Activated CD8-positive, alpha-beta memory T cell treated with anti-CD3 and anti-CD28 coated beads, Interleukin-2, amount 10 ng/mL, durations not matched to agents 7 days and 5 days (primary cell): ENCODE data around the gene CDX2. TPM values are rescaled to one million over a fixed set of nuclear protein-coding genes. Genes with fewer than 3 reads are reported as not detected.
"Not testable (repeated sequence)": the region's sequence is repeated elsewhere in the genome, so short reads cannot be mapped to it uniquely, and the experiment has no call there.

ENCODE experiments used
- ATAC-seq: fragments of 150-1000 bp; cut with Tn5 transposase; one replicate; pipeline ENCODE4 v1.10.0; 2021; ENCODE audit warnings: moderate library complexity
- CTCF ChIA-PET: fragments of 350-600 bp; sonication (Branson Sonifier 250); formaldehyde crosslinking; loops from one replicate; lab custom pipeline; 2021; ENCODE audit warnings: antibody characterized with exemption; lab: Charles Lee
- DNase-seq: peaks from one replicate; pipeline ENCODE4 v3.0.0-alpha.2; 2020
- H3K27ac Mint-ChIP-seq: one replicate; pipeline ENCODE4 v1.8.0; 2021; ENCODE audit warnings: mild to moderate bottlenecking, mixed read lengths
- H3K27me3 Mint-ChIP-seq: one replicate; pipeline ENCODE4 v1.8.0; 2021; ENCODE audit warnings: mixed read lengths
- H3K36me3 Mint-ChIP-seq: one replicate; pipeline ENCODE4 v1.8.0; 2021; ENCODE audit warnings: mild to moderate bottlenecking, mixed read lengths
- H3K4me1 Mint-ChIP-seq: one replicate; pipeline ENCODE4 v1.8.0; 2021; ENCODE audit warnings: mixed read lengths
- H3K4me3 Mint-ChIP-seq: one replicate; pipeline ENCODE4 v1.8.0; 2021; ENCODE audit warnings: mild to moderate bottlenecking, moderate library complexity, mixed read lengths
- H3K9me3 Mint-ChIP-seq: one replicate; pipeline ENCODE4 v1.8.0; 2022; ENCODE audit warnings: low read depth, mixed read lengths
- total RNA-seq, 2 experiments: library from RNA; stranded (reverse); gene quantifications; one replicate each; pipeline ENCODE4 v1.2.3, GENCODE V29; 2021

CDX2 gene, protein sequence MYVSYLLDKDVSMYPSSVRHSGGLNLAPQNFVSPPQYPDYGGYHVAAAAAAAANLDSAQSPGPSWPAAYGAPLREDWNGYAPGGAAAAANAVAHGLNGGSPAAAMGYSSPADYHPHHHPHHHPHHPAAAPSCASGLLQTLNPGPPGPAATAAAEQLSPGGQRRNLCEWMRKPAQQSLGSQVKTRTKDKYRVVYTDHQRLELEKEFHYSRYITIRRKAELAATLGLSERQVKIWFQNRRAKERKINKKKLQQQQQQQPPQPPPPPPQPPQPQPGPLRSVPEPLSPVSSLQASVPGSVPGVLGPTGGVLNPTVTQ
- not detected for total RNA-seq

GRCh38 chr13:27969082-27969865 is at the start of gene CDX2:
TSS of gene CDX2 (minus strand) at chr13:27969315. CDS start at chr13:27969006, 309 bp downstream.
- no peak for ATAC-seq
- CTCF ChIA-PET, result interaction anchor here (0.7 to 5.2 kb wide), 4 partner anchors 9 to 16 kb away, joined by 3 to 22 read pairs (median 4); no protein-coding TSS in a partner anchor

DNA sequence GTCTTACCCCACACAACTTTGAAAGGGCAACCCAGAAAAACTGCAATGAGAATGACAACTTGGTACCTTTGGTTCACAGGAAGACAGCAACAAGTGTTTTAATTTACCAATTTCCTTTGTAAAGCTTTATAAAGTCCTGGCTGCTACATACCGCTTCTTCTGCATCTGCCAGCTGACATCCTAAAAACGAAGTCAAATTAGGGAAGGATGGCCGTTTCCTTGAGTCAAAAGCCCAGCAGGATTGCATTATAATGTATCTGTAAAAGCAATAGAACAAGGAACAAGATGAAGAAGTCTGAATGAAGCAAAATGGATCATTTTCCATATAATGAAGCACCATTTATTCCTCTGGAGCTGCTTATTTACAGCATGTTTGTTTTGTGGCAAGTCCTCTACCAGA is 45.2 kb upstream of the CDX2 start:
- no peak overlapping the region for H3K4me3 Mint-ChIP-seq
- CTCF ChIA-PET, result interaction anchor here (1.0 kb wide), 1 partner anchor 145 kb away, joined by 3 read pairs; no protein-coding TSS in a partner anchor
- peaks cover 2% of the 10 kb centered on the region for H3K4me1 Mint-ChIP-seq
- DNase-seq (no peak), ATAC-seq (no peak)
- peaks cover 30% of the 10 kb centered on the region for H3K27me3 Mint-ChIP-seq
- no peaks in the 10 kb centered on the region for H3K9me3 Mint-ChIP-seq
- H3K36me3 Mint-ChIP-seq, result no peaks in the 10 kb centered on the region
- no peak overlapping the region for H3K27ac Mint-ChIP-seq

More at GRCh38 chr13:27969082-27969865, at the start of gene CDX2:
- Mint-ChIP-seq H3K4me3 (no peak within 1 kb of the TSS), H3K36me3 (no peaks in the 10 kb centered on the region), H3K27me3 (peaks cover 91% of the 10 kb centered on the region), H3K9me3 (no peaks in the 10 kb centered on the region), H3K4me1 (peaks cover 5% of the 10 kb centered on the region), H3K27ac (peak within 1 kb of the TSS; percentile 57)
- DNase-seq, result no peak

GRCh38 chr13:28013482-28013881 is 44.4 kb upstream of the CDX2 start:
- ATAC-seq (no peak), DNase-seq (no peak)
- CTCF ChIA-PET, result interaction anchor here (1.0 kb wide), 1 partner anchor 144 kb away, joined by 3 read pairs; no protein-coding TSS in a partner anchor
- Mint-ChIP-seq H3K27me3 (peaks cover 30% of the 10 kb centered on the region), H3K9me3 (no peaks in the 10 kb centered on the region), H3K27ac (no peak overlapping the region), H3K36me3 (no peaks in the 10 kb centered on the region), H3K4me3 (no peak overlapping the region), H3K4me1 (peaks cover 2% of the 10 kb centered on the region)

DNA sequence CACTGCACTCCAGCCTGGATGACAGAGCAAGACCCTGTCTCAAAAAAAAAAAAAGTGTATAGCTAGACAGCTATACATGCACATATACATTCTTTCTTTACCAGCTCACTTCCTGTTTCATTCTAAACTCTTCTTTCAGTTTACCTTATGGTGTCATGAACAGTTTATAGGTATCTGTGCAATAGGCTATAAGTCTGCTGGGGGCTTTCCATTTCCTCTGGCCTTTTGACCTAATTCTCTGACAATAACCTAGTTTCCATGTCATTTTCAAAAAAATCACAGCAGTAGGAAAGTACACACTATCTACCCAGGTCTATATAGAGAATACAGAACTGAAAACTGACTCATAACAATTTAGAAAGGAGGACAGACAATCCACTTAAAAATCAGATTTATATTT is 43.8 kb upstream of the CDX2 start:
- peaks cover 30% of the 10 kb centered on the region for H3K27me3 Mint-ChIP-seq
- no peaks in the 10 kb centered on the region for H3K36me3 Mint-ChIP-seq
- DNase-seq, result no peak
- H3K4me1 Mint-ChIP-seq, result peaks cover 2% of the 10 kb centered on the region
- CTCF ChIA-PET, result interaction anchor here (1.4 kb wide), 1 partner anchor 187 kb away, joined by 3 read pairs; no protein-coding TSS in a partner anchor
- H3K4me3 Mint-ChIP-seq, result no peak overlapping the region
- no peaks in the 10 kb centered on the region for H3K9me3 Mint-ChIP-seq
- no peak overlapping the region for H3K27ac Mint-ChIP-seq
- ATAC-seq, result no peak

DNA sequence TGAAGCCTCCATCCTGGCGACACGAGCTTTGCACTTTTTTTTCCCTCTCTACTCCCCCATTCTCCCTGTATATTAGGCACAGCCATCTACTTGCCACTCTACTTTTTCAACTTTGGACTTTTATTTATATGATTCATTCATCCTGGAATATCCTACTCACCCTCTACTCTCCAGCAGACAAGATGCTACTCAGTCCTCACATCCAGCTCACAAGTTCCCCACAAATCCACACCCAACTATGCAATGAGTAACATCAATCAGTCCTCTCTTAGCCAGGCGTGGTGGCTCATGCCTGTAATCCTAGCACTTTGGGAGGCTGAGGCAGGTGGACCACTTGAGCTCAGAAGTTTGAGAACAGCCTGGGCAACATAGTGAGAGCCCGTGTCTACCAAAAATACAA is 43.3 kb upstream of the CDX2 start:
- Mint-ChIP-seq H3K9me3 (no peaks in the 10 kb centered on the region), H3K27me3 (peaks cover 30% of the 10 kb centered on the region), H3K4me1 (peaks cover 2% of the 10 kb centered on the region), H3K4me3 (no peak overlapping the region), H3K36me3 (no peaks in the 10 kb centered on the region), H3K27ac (no peak overlapping the region)
- ATAC-seq (no peak), DNase-seq (no peak)
- CTCF ChIA-PET, result interaction anchor here (1.4 kb wide), 1 partner anchor 186 kb away, joined by 3 read pairs; no protein-coding TSS in a partner anchor

- DNase-seq (no peak), ATAC-seq (no peak)
- CTCF ChIA-PET, result no interaction called here
- H3K9me3 Mint-ChIP-seq, result no peaks in the 10 kb centered on the region
- H3K36me3 Mint-ChIP-seq, result no peaks in the 10 kb centered on the region
- H3K27ac Mint-ChIP-seq, result no peak overlapping the region
- H3K27me3 Mint-ChIP-seq, result peaks cover 18% of the 10 kb centered on the region
- peaks cover 2% of the 10 kb centered on the region for H3K4me1 Mint-ChIP-seq
- H3K4me3 Mint-ChIP-seq, result no peak overlapping the region
Measured at GRCh38 chr13:28010046-28010445, 40.9 kb upstream of the CDX2 start.

DNA sequence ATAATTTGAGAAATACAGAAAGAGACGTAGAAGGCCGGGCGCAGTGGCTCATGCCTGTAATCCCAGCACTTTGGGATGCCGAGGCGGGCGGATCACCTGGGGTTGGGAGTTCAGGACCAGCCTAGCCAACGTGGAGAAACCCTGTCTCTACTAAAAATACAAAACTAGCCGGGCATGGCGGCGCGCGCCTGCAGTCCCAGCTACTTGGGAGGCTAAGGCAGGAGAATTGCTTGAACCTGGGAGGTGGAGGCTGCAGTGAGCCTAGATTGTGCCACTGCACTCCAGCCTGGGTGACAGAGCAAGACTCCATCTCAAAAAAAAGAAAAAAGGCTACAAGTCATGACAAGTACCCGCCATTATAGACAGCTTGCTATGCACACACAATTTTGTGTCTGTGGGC is 35.9 kb upstream of the CDX2 start:
- H3K9me3 Mint-ChIP-seq, H3K27me3 Mint-ChIP-seq, DNase-seq, H3K36me3 Mint-ChIP-seq, H3K4me3 Mint-ChIP-seq, CTCF ChIA-PET, H3K27ac Mint-ChIP-seq, ATAC-seq, H3K4me1 Mint-ChIP-seq: not testable (repeated sequence)

DNA sequence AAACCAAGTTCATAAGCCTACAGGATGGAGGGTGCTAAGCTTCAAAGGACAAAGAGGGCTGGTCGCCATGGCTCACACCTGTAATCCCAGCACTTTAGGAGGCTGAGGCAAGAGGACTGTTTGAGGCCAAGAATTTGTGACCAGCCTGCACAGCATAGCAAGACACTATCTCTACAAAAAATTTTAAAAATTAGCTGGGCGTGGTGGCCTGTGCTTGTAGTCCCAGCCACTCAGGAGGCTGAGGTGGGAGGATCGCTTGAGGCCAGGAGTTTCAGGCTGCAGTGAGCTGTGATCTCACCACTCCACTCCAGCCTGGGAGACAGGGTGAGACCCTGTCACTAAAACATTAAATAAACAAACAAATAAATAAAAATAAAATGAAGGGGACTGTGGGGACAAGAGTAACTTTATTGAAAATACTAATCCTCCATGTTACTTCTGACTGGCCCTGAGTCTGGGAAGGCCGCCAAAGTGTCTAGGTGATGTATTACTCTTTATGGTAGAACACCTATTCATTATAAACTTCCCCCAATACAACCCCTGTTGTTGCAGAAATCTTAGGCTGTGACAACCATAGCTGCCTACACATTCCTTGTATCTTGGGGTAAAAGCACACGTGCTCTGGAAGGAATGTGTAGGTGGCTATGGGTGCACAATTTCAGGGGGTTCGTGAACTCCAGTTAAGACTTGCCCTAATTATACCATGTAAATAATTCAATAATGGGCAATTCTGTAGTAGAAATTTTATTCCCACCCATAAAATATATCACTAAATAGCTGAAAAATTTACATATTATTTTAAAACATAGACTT is 34.0 kb upstream of the CDX2 start:
- CTCF ChIA-PET, result interaction anchor here (1.0 kb wide), 1 partner anchor 19 kb away, joined by 4 read pairs; no protein-coding TSS in a partner anchor
- no peaks in the 10 kb centered on the region for H3K9me3 Mint-ChIP-seq
- ATAC-seq (no peak), DNase-seq (no peak)
- no peaks in the 10 kb centered on the region for H3K27me3 Mint-ChIP-seq
- no peaks in the 10 kb centered on the region for H3K36me3 Mint-ChIP-seq
- H3K27ac Mint-ChIP-seq, result no peak overlapping the region
- no peaks in the 10 kb centered on the region for H3K4me1 Mint-ChIP-seq
- no peak overlapping the region for H3K4me3 Mint-ChIP-seq

DNA sequence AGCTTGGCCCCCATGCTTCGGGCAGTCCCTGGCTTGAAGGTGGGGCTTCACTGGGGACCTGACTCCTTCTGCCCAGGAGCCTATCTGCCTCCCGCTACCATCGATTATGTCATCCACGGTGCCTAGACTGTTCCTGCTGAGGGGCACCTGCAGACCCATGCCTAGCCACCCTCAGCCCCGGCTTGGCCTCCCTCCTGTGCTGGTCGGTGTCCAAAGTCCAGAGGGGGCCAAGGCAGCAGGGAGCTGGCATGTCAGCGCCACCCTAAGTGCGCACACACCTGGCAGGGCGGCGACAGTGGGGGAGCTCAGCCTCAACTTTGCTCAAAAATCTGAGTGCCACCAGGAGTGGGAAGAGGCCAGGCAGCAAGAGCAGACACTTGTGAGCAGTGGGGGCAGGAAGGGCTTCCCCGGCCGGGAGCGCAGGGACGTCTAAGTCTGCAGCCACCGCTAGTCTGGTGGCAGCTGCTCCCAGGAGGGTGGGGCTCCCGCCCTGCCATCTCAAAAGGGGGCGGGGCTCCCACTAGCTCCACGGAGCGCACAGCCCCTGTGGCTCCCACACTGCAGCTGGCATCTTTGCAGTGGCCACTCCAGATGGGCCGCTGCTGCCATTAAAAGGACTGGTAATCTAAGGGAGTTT is 32.8 kb upstream of the CDX2 start:
- no peak overlapping the region for H3K27ac Mint-ChIP-seq
- H3K9me3 Mint-ChIP-seq, result no peaks in the 10 kb centered on the region
- no peak overlapping the region for H3K4me3 Mint-ChIP-seq
- no peaks in the 10 kb centered on the region for H3K27me3 Mint-ChIP-seq
- no peaks in the 10 kb centered on the region for H3K36me3 Mint-ChIP-seq
- CTCF ChIA-PET, result no interaction called here
- no peak for DNase-seq
- H3K4me1 Mint-ChIP-seq, result no peaks in the 10 kb centered on the region
- no peak for ATAC-seq

DNA sequence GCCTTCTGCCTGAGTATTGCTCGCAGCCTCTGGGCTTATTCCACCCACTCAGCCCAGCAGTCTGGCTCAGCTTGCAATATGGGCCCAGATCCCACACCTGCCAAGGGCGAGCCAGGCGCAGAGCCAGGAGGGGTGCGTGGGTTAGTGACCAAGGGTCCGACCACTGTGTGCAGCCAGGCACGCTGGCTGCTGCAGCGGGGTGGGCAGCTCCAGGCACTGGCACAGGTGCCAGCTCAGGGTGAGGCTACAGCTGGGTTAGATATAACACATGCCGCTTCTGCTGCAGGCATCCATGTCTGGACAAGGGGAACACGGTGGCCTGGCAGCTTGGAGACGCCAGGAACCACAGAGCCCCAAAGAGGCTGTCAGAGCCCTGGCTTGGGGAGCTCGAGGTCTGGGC is 31.9 kb upstream of the CDX2 start:
- CTCF ChIA-PET, result no interaction called here
- H3K27ac Mint-ChIP-seq, result no peak overlapping the region
- H3K4me1 Mint-ChIP-seq, result no peaks in the 10 kb centered on the region
- H3K27me3 Mint-ChIP-seq, result no peaks in the 10 kb centered on the region
- no peaks in the 10 kb centered on the region for H3K36me3 Mint-ChIP-seq
- DNase-seq (no peak), ATAC-seq (no peak)
- no peak overlapping the region for H3K4me3 Mint-ChIP-seq
- no peaks in the 10 kb centered on the region for H3K9me3 Mint-ChIP-seq

- no peak for ATAC-seq
- CTCF ChIA-PET, result no interaction called here
- H3K9me3 Mint-ChIP-seq, result no peaks in the 10 kb centered on the region
Measured at GRCh38 chr13:28000567-28000966, 31.5 kb upstream of the CDX2 start.

DNA sequence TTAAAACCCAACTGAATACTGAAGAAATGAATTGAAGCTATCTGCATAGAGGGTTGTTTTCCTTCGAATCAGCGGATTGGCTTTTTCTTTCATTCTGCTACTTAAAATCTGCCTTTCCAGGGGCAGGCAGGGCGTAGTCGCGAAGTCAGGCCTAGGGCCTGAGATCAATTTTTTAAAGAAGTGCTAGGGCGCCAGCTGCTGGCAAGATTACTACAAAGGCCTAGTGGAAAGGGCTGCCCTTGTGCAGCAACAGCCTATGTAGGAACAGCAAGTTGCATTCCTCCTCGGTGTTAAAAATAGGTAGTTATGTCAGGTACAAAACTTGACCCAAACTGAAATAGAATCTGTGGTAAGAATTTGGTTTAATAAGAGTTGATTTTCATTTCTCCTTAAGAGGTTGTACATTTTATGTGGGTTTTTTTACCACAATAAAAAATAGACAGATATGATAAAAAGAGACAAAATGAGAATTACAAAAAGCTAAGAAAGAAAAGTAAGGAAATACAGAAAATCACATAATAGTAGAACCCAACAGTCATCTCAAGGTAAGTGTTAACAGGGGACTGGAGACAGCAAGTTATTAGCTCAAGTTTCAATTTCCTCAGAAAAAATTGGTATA is 28.9 kb upstream of the CDX2 start:
- no peak overlapping the region for H3K4me3 Mint-ChIP-seq
- no peaks in the 10 kb centered on the region for H3K27me3 Mint-ChIP-seq
- CTCF ChIA-PET, result interaction anchor here (0.9 to 1.4 kb wide), 5 partner anchors 13 to 172 kb away, joined by 3 to 6 read pairs (median 4); no protein-coding TSS in a partner anchor
- no peak for ATAC-seq
- H3K4me1 Mint-ChIP-seq, result no peaks in the 10 kb centered on the region
- peak; percentile 49 for DNase-seq
- H3K27ac Mint-ChIP-seq, result no peak overlapping the region
- no peaks in the 10 kb centered on the region for H3K36me3 Mint-ChIP-seq
- no peaks in the 10 kb centered on the region for H3K9me3 Mint-ChIP-seq

More at GRCh38 chr13:28000567-28000966, 31.5 kb upstream of the CDX2 start:
- Mint-ChIP-seq H3K36me3 (no peaks in the 10 kb centered on the region), H3K27ac (no peak overlapping the region), H3K27me3 (no peaks in the 10 kb centered on the region), H3K4me3 (no peak overlapping the region), H3K4me1 (no peaks in the 10 kb centered on the region)
- DNase-seq, result no peak
